GM12878 (cell line): ENCODE results near the gene DNAAF3. TPM values are rescaled to one million over a fixed set of nuclear protein-coding genes. Genes with fewer than 3 reads are reported as not detected.

Experiments used
- ATAC-seq: fragments of 200-7000 bp; cut with Tn5 transposase; 3 replicates; pipeline ENCODE4 v1.9.1; 2020; ENCODE audit warnings: mild to moderate bottlenecking, moderate library complexity
- BruUV-seq: library from RNA; stranded (reverse); fragments of 400-500 nt; replicated peaks from 2 replicates; lab custom pipeline; 2021; lab: Mats Ljungman, UMichigan
- CTCF ChIA-PET: fragments of 300-600 bp; sonication (Branson Sonifier 250); formaldehyde crosslinking; extraction: SDS; loops from one replicate; lab custom pipeline; 2021; ENCODE audit warnings: inconsistent platforms; lab: Yijun Ruan, JAX
- POLR2A ChIA-PET: fragments of 350-600 bp; formaldehyde crosslinking; extraction: SDS; loops from one replicate; lab custom pipeline; 2021; ENCODE audit warnings: inconsistent platforms; lab: Charles Lee
- RAD21 ChIA-PET: fragments of 300-600 bp; sonication (Branson Sonifier 250); formaldehyde crosslinking; loops from one replicate; lab custom pipeline; 2023; ENCODE audit warnings: antibody characterized with exemption; ENCODE audit not compliant: unreplicated experiment; lab: Charles Lee
- SMC1A ChIA-PET: fragments of 300-600 bp; sonication (Branson Sonifier 250); formaldehyde crosslinking; loops from one replicate; lab custom pipeline; 2023; ENCODE audit not compliant: unreplicated experiment, uncharacterized antibody; lab: Charles Lee
- DNase-seq: peaks from one replicate; pipeline ENCODE4 v3.0.0-alpha.2; 2011; ENCODE audit warnings: low read depth, low spot score
- FAIRE-seq: peaks from 3 replicates; lab custom pipeline; 2011; peaks lifted over from hg19 to GRCh38; lab: Jason Lieb, UNC
- H2AFZ ChIP-seq: 2 replicates; pipeline ENCODE4 v1.6.0; 2011; ENCODE audit warnings: low read depth, low read length, control low read depth; ENCODE audit not compliant: control insufficient read depth
- H3K27ac ChIP-seq: 2 replicates; pipeline ENCODE4 v1.5.1; 2011; ENCODE audit warnings: control low read depth; ENCODE audit not compliant: control insufficient read depth, insufficient read depth
- H3K27me3 ChIP-seq, 2 experiments: replicated peaks in 1 of 2; 2 replicates each; pipeline versions ENCODE4 v1.6.0 to v1.6.1; 2011; ENCODE audit warnings: low read length in 1 of 2; ENCODE audit not compliant: control insufficient read depth in 2 of 2, insufficient read depth in 2 of 2
- H3K36me3 ChIP-seq, 2 experiments: 2 replicates each; pipeline ENCODE4 v1.5.1; 2011; ENCODE audit warnings: low read length in 1 of 2; ENCODE audit not compliant: control insufficient read depth in 2 of 2, insufficient read depth in 2 of 2
- H3K4me1 ChIP-seq: 2 replicates; pipeline ENCODE4 v1.6.1; 2011; ENCODE audit warnings: mild to moderate bottlenecking, low read length, moderate library complexity, mixed read lengths; ENCODE audit not compliant: control insufficient read depth, insufficient read depth
- H3K4me2 ChIP-seq: 2 replicates; pipeline ENCODE4 v1.6.0; 2011; ENCODE audit warnings: control low read depth; ENCODE audit not compliant: control insufficient read depth, insufficient read depth
- H3K4me3 ChIP-seq: fragments of 200-600 bp; sonication (generic); 2 replicates; pipeline ENCODE4 v1.5.1; 2016
- H3K79me2 ChIP-seq: 2 replicates; pipeline ENCODE4 v1.6.0; 2011; ENCODE audit warnings: low read length; ENCODE audit not compliant: control insufficient read depth, insufficient read depth
- H3K9ac ChIP-seq: 2 replicates; pipeline ENCODE4 v1.8.0; 2011; ENCODE audit warnings: low read length, control low read depth, mixed read lengths; ENCODE audit not compliant: control insufficient read depth, insufficient read depth
- H3K9me3 ChIP-seq: replicated peaks from 3 replicates; pipeline ENCODE4 v1.5.1; 2011; ENCODE audit warnings: mild to moderate bottlenecking, low read length; ENCODE audit not compliant: control insufficient read depth, insufficient read depth
- H4K20me1 ChIP-seq: 2 replicates; pipeline ENCODE4 v1.6.0; 2011; ENCODE audit not compliant: control insufficient read depth, insufficient read depth
- IRF5 ChIP-seq: fragments of 450-650 bp; IDR thresholded peaks from 2 replicates; pipeline ENCODE4 v1.6.1; 2017; ENCODE audit warnings: borderline replicate concordance
- MEF2B ChIP-seq: fragments of 450-650 bp; IDR thresholded peaks from 2 replicates; pipeline ENCODE4 v1.6.1; 2018; ENCODE audit warnings: mild to moderate bottlenecking, moderate library complexity; ENCODE audit not compliant: partially characterized antibody, poor library complexity, severe bottlenecking
- POLR2AphosphoS5 ChIP-seq: IDR thresholded peaks from 2 replicates; pipeline ENCODE4 v1.6.1; 2011; ENCODE audit warnings: mild to moderate bottlenecking, low read length, inconsistent platforms
- TAF1 ChIP-seq: IDR thresholded peaks from 2 replicates; pipeline ENCODE4 v1.6.1; 2011; ENCODE audit warnings: mild to moderate bottlenecking, low read depth, low read length, borderline replicate concordance
- whole genome bisulfite sequencing: methylation state at CpG from one replicate; pipeline ENCODE4 v1.1.6; 2016; ENCODE audit warnings: low lambda C conversion rate; ENCODE audit not compliant: insufficient replicate concordance, insufficient coverage; ENCODE audit errors: missing lambda C conversion rate; 5-methylcytosine and 5-hydroxymethylcytosine counted together
- in situ Hi-C: fragments of 300-500 bp; cut with MboI; formaldehyde crosslinking; loops from 9 replicates; pipeline ENCODE4 v1.14.3; 2018; ENCODE audit warnings: mixed read lengths
- intact Hi-C: fragments of 100-400 bp; cut with micrococcal nuclease; formaldehyde crosslinking; loops from one replicate; pipeline ENCODE4 v1.14.2; 2022; ENCODE audit not compliant: unreplicated experiment
- polyA plus RNA-seq, 11 experiments: library from polyadenylated mRNA; depleted of rRNA in 4 of 11; unstranded in 6 of 11; stranded (reverse) in 5 of 11; fragments of >200 nt; fragmentation: Nextera tagmentation in 4 of 11; fragmentation: Illumina TruSeq in 1 of 11; extraction: Ambion mirVana in 4 of 11; extraction: Trizol in 1 of 11; gene quantifications; 1 replicate in 1 of 11; 2 replicates in 10 of 11; pipeline versions ENCODE4 v1.2.1 to v1.2.3, GENCODE V29; 2011 to 2016; ENCODE audit warnings: inconsistent platforms in 2 of 11, missing spikeins in 2 of 11, low read depth in 1 of 11
- total RNA-seq, 4 experiments: library from RNA; depleted of rRNA in 3 of 4; stranded (reverse); fragments of >200 nt in 3 of 4; fragmentation: Illumina TruSeq in 1 of 4; extraction: Trizol in 1 of 4; gene quantifications; 2 replicates each; pipeline versions ENCODE4 v1.2.1 to v1.2.3, GENCODE V29; 2013 to 2021

The DNAAF3 gene
- total and polyA plus RNA-seq, 10 of the 15 experiments (the other 5 are each of a cell fraction or from before 2014, with no cell fraction given) = not detected

GRCh38 chr19:55149078-55150003, 17.1 kb downstream of the DNAAF3 start, which contains the start of gene TNNT1:
Gene TNNT1, minus strand, starts transcription at chr19:55149206. Its CDS starts 2,049 bp downstream, at chr19:55147157.
- Histone ChIP-seq H3K36me3 (no peaks in the 10 kb centered on the region), H3K27me3 (no peaks in the 10 kb centered on the region; a peak in 1 of 4 replicates), H3K79me2 (no peaks in the 10 kb centered on the region), H4K20me1 (no peaks in the 10 kb centered on the region)
- CTCF ChIA-PET = no interaction called here
- RAD21 ChIA-PET = no interaction called here
- no peak; the same call in 2 of the 3 replicates for ATAC-seq
- no peak for TF ChIP-seq POLR2AphosphoS5
- no peak for TF ChIP-seq IRF5
- TF ChIP-seq TAF1 = no peak
- no peak for TF ChIP-seq MEF2B
- TF ChIP-seq, all 136 proteins: peak for 0
- Histone ChIP-seq H3K4me1 (no peaks in the 10 kb centered on the region), H3K9me3 (no peaks in the 10 kb centered on the region; the same call in 2 of the 3 replicates), H2AFZ (no peak within 1 kb of the TSS), H3K27ac (no peak within 1 kb of the TSS), H3K4me3 (no peak within 1 kb of the TSS), H3K9ac (no peak within 1 kb of the TSS), H3K4me2 (no peak within 1 kb of the TSS)
- POLR2A ChIA-PET = no interaction called here
- in situ Hi-C loops (no loop called here), intact Hi-C loops (no loop called here)
- BruUV-seq = no TSS peak
- SMC1A ChIA-PET = no interaction called here
- 18% methylated on average over 17 of the region's 18 CpGs for WGBS
- DNase-seq (no peak), FAIRE-seq (no peak)
